Peyer's patch (tissue), 4 donors: ENCODE results near the gene ZNF587B.

Experiments used
- CTCF ChIP-seq, 6 experiments: fragments of 450-650 bp in 4 of 6; fragments of 200-600 bp in 2 of 6; sonication (generic) in 1 of 6; IDR thresholded peaks; one replicate each; pipeline ENCODE4 v1.5.1; 2017 to 2019; ENCODE audit warnings: antibody characterized with exemption in 6 of 6, mild to moderate bottlenecking in 3 of 6, moderate library complexity in 1 of 6
- POLR2A ChIP-seq, 2 donors: fragments of 450-650 bp; IDR thresholded peaks; one replicate each; pipeline ENCODE4 v1.5.1; 2017; ENCODE audit warnings: antibody characterized with exemption in 2 of 2, mild to moderate bottlenecking in 2 of 2, moderate library complexity in 2 of 2

GRCh38 chr19:57803594-57804325, 26.3 kb upstream of the ZNF587B start:
- TF ChIP-seq POLR2A (IDR thresholded peaks at IDR 0.05), result no peak
- no peak for TF ChIP-seq CTCF (IDR thresholded peaks at IDR 0.05)
